Muscle layer of duodenum (tissue), 2 donors: Measurements from ENCODE around the gene SNX30.

Experiments used
- H3K27ac ChIP-seq: one replicate; pipeline ENCODE4 v1.7.0; 2013; ENCODE audit warnings: mild to moderate bottlenecking, low read length
- H3K27me3 ChIP-seq: one replicate; pipeline ENCODE4 v1.7.0; 2013; ENCODE audit warnings: low read depth, mild to moderate bottlenecking, control low read depth, low read length
- H3K36me3 ChIP-seq, 2 donors: one replicate each; pipeline ENCODE4 v1.7.0; 2013; ENCODE audit warnings: low read length in 2 of 2, control low read depth in 1 of 2, mild to moderate bottlenecking in 1 of 2; ENCODE audit not compliant: insufficient read depth in 2 of 2, control insufficient read depth in 1 of 2
- H3K4me1 ChIP-seq, 2 donors: one replicate each; pipeline ENCODE4 v1.7.0; 2013; ENCODE audit warnings: low read length in 2 of 2, mild to moderate bottlenecking in 2 of 2, control low read depth in 1 of 2, moderate library complexity in 1 of 2; ENCODE audit not compliant: insufficient read depth in 2 of 2, control insufficient read depth in 1 of 2
- H3K4me3 ChIP-seq, 2 donors: one replicate each; pipeline ENCODE4 v1.7.0; 2013; ENCODE audit warnings: low read length in 2 of 2, low read depth in 1 of 2, mild to moderate bottlenecking in 1 of 2
- H3K9me3 ChIP-seq, 2 donors: one replicate each; pipeline ENCODE4 v1.7.0; 2013; ENCODE audit warnings: low read length in 2 of 2, control low read depth in 1 of 2, mild to moderate bottlenecking in 1 of 2; ENCODE audit not compliant: control insufficient read depth in 1 of 2
- donor health status: healthy.

The SNX30 gene

GRCh38 chr9:112725961-112726360 is 24.6 kb upstream of the SNX30 start:
- Histone ChIP-seq H3K27me3 (no peaks in the 10 kb centered on the region), H3K4me3 (no peak overlapping the region), H3K4me1 (no peaks in the 10 kb centered on the region), H3K9me3 (no peaks in the 10 kb centered on the region), H3K27ac (no peak overlapping the region), H3K36me3 (no peaks in the 10 kb centered on the region)

- Histone ChIP-seq H3K4me1 (no peaks in the 10 kb centered on the region), H3K27ac (no peak overlapping the region), H3K36me3 (no peaks in the 10 kb centered on the region), H3K4me3 (no peak overlapping the region), H3K27me3 (no peaks in the 10 kb centered on the region), H3K9me3 (no peaks in the 10 kb centered on the region)
Measured at GRCh38 chr9:112726428-112726827, 24.1 kb upstream of the SNX30 start.

GRCh38 chr9:112728401-112728800 is 22.2 kb upstream of the SNX30 start:
- no peaks in the 10 kb centered on the region for H3K9me3 ChIP-seq
- H3K4me3 ChIP-seq: no peak overlapping the region
- no peaks in the 10 kb centered on the region for H3K4me1 ChIP-seq
- no peaks in the 10 kb centered on the region for H3K36me3 ChIP-seq
- no peak overlapping the region for H3K27ac ChIP-seq
- no peaks in the 10 kb centered on the region for H3K27me3 ChIP-seq

- Histone ChIP-seq H3K36me3 (no peaks in the 10 kb centered on the region), H3K27me3 (no peaks in the 10 kb centered on the region), H3K4me1 (no peaks in the 10 kb centered on the region), H3K27ac (no peak overlapping the region), H3K9me3 (no peaks in the 10 kb centered on the region), H3K4me3 (no peak overlapping the region)
Measured at GRCh38 chr9:112731971-112732370, 18.6 kb upstream of the SNX30 start.

GRCh38 chr9:112734892-112735291 is 15.7 kb upstream of the SNX30 start:
- H3K9me3 ChIP-seq: no peaks in the 10 kb centered on the region

GRCh38 chr9:112743216-112743836 is 7.2 kb upstream of the SNX30 start:
- Histone ChIP-seq H3K27me3 (no peaks in the 10 kb centered on the region), H3K36me3 (no peaks in the 10 kb centered on the region), H3K4me3 (no peak overlapping the region), H3K27ac (no peak overlapping the region), H3K9me3 (no peaks in the 10 kb centered on the region), H3K4me1 (no peaks in the 10 kb centered on the region)

More at GRCh38 chr9:112734892-112735291, 15.7 kb upstream of the SNX30 start:
- Histone ChIP-seq H3K27me3 (no peaks in the 10 kb centered on the region), H3K4me3 (no peak overlapping the region), H3K27ac (no peak overlapping the region), H3K4me1 (no peaks in the 10 kb centered on the region), H3K36me3 (no peaks in the 10 kb centered on the region)

- Histone ChIP-seq H3K27ac (no peak overlapping the region), H3K9me3 (no peaks in the 10 kb centered on the region), H3K4me3 (no peak overlapping the region), H3K36me3 (no peaks in the 10 kb centered on the region), H3K4me1 (no peaks in the 10 kb centered on the region), H3K27me3 (no peaks in the 10 kb centered on the region)
Measured at GRCh38 chr9:112744177-112744576, 6.4 kb upstream of the SNX30 start.

GRCh38 chr9:112747094-112747493 is 3.5 kb upstream of the SNX30 start:
- Histone ChIP-seq H3K27ac (no peak overlapping the region), H3K36me3 (no peaks in the 10 kb centered on the region), H3K9me3 (no peaks in the 10 kb centered on the region), H3K27me3 (no peaks in the 10 kb centered on the region), H3K4me1 (peaks cover 5 to 11% of the 10 kb centered on the region in 2 donors), H3K4me3 (no peak overlapping the region)

- Histone ChIP-seq H3K36me3 (no peaks in the 10 kb centered on the region), H3K27ac (no peak overlapping the region), H3K27me3 (no peaks in the 10 kb centered on the region), H3K4me3 (peak overlapping the region; percentile 80 to 87), H3K9me3 (no peaks in the 10 kb centered on the region), H3K4me1 (peaks cover 17 to 40% of the 10 kb centered on the region in 2 donors)
Measured at GRCh38 chr9:112750764-112751055, 150 bp downstream of the SNX30 start.

- H3K9me3 ChIP-seq: no peaks in the 10 kb centered on the region
Measured at GRCh38 chr9:112751056-112751795, 666 bp downstream of the SNX30 start.

GRCh38 chr9:112752334-112753125 is 2.0 kb downstream of the SNX30 start:
- Histone ChIP-seq H3K9me3 (no peaks in the 10 kb centered on the region), H3K27ac (no peak overlapping the region), H3K4me1 (peaks cover 17 to 40% of the 10 kb centered on the region in 2 donors), H3K4me3 (no peak overlapping the region), H3K36me3 (no peaks in the 10 kb centered on the region), H3K27me3 (no peaks in the 10 kb centered on the region)

More at GRCh38 chr9:112751056-112751795, 666 bp downstream of the SNX30 start:
- H3K4me3 ChIP-seq: peak overlapping the region; percentile 80 to 87
- H3K27ac ChIP-seq: peak overlapping the region; percentile 26
- no peaks in the 10 kb centered on the region for H3K36me3 ChIP-seq
- H3K4me1 ChIP-seq: peaks cover 17 to 40% of the 10 kb centered on the region in 2 donors
- no peaks in the 10 kb centered on the region for H3K27me3 ChIP-seq
